Activated B cell treated with CpG ODN at 0.5 μM for 24 hours (primary cell): ENCODE results near the gene ELL. TPM values are rescaled to one million over a fixed set of nuclear protein-coding genes. Genes with fewer than 3 reads are reported as not detected.

Experiments used
- ATAC-seq: fragments of 200-7000 bp; cut with Tn5 transposase; one replicate; pipeline ENCODE4 v1.10.0; 2021; ENCODE audit warnings: low read depth, mild to moderate bottlenecking, moderate library complexity
- CTCF ChIA-PET: fragments of 350-600 bp; sonication (Branson Sonifier 250); formaldehyde crosslinking; loops from one replicate; lab custom pipeline; 2021; ENCODE audit warnings: antibody characterized with exemption; lab: Charles Lee
- POLR2A ChIA-PET: fragments of 350-600 bp; sonication (Branson Sonifier 250); formaldehyde crosslinking; loops from one replicate; lab custom pipeline; 2021; ENCODE audit warnings: antibody characterized with exemption; lab: Charles Lee
- DNase-seq: peaks from one replicate; pipeline ENCODE4 v3.0.0; 2022
- H3K27ac Mint-ChIP-seq: one replicate; pipeline ENCODE4 v1.8.0; 2020; ENCODE audit warnings: mixed read lengths
- H3K27me3 Mint-ChIP-seq: one replicate; pipeline ENCODE4 v1.8.0; 2021; ENCODE audit warnings: mixed read lengths
- H3K36me3 Mint-ChIP-seq: one replicate; pipeline ENCODE4 v1.8.0; 2021; ENCODE audit warnings: low read depth, mixed read lengths
- H3K4me1 Mint-ChIP-seq: one replicate; pipeline ENCODE4 v1.8.0; 2021; ENCODE audit warnings: mixed read lengths
- H3K4me3 Mint-ChIP-seq: one replicate; pipeline ENCODE4 v1.8.0; 2020; ENCODE audit warnings: mild to moderate bottlenecking, mixed read lengths
- H3K9me3 Mint-ChIP-seq: one replicate; pipeline ENCODE4 v1.8.0; 2020; ENCODE audit warnings: mixed read lengths
- intact Hi-C: fragments of 100-400 bp; cut with micrococcal nuclease; formaldehyde crosslinking; loops from one replicate; pipeline ENCODE4 v1.15.1; 2024
- total RNA-seq: library from RNA; stranded (reverse); gene quantifications from 2 replicates; pipeline ENCODE4 v1.2.3, GENCODE V29; 2022
- TF ChIP-seq, protein P1 (sequence below): fragments of 200-600 bp; IDR thresholded peaks from one replicate; pipeline ENCODE4 v1.8.0; 2022; ENCODE audit warnings: antibody characterized with exemption, mild to moderate bottlenecking

Gene ELL
- total RNA-seq, 1 donor from 2014 or later, result 32.6 TPM

DNA sequence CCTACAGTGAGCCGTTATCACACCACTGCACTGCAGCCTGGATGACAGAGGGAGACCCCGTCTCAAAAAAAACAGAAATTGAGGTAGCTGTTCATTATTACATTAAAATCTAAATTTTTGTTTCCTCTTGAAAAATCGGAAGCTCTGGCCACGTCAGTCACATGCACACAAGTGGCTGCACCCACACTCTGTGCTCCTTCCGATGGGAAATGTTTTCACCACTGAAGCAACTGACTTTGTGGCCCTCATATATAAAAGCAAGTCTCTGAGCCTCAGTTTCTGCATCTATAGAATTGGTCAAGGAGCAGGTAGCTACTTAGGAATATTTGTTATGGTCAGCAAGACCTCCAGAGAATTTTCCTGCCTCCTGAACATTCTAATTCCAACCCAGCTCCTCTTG is 128.9 kb downstream of the ELL start:
- DNase-seq, result no peak
- intact Hi-C loops, result loop anchor here (1.0 kb wide), 1 partner anchor 9 kb away; no protein-coding TSS in a partner anchor
- POLR2A ChIA-PET, result interaction anchor here (0.6 to 2.1 kb wide), 2 partner anchors 9 to 459 kb away, joined by 3 to 8 read pairs; no protein-coding TSS in a partner anchor
- Mint-ChIP-seq H3K27ac (no peak overlapping the region), H3K9me3 (no peaks in the 10 kb centered on the region), H3K36me3 (peaks cover 11% of the 10 kb centered on the region), H3K4me1 (peaks cover 66% of the 10 kb centered on the region), H3K27me3 (no peaks in the 10 kb centered on the region), H3K4me3 (no peak overlapping the region)
- ATAC-seq, result no peak
- TF ChIP-seq, protein P1, sequence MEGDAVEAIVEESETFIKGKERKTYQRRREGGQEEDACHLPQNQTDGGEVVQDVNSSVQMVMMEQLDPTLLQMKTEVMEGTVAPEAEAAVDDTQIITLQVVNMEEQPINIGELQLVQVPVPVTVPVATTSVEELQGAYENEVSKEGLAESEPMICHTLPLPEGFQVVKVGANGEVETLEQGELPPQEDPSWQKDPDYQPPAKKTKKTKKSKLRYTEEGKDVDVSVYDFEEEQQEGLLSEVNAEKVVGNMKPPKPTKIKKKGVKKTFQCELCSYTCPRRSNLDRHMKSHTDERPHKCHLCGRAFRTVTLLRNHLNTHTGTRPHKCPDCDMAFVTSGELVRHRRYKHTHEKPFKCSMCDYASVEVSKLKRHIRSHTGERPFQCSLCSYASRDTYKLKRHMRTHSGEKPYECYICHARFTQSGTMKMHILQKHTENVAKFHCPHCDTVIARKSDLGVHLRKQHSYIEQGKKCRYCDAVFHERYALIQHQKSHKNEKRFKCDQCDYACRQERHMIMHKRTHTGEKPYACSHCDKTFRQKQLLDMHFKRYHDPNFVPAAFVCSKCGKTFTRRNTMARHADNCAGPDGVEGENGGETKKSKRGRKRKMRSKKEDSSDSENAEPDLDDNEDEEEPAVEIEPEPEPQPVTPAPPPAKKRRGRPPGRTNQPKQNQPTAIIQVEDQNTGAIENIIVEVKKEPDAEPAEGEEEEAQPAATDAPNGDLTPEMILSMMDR, result no peak
- CTCF ChIA-PET, result interaction anchor here (0.8 to 2.2 kb wide), 4 partner anchors 17 to 201 kb away, joined by 3 to 10 read pairs (median 4); no protein-coding TSS in a partner anchor

Other genes starting within 250 kb of the ELL start
- 15.6 and 17.8 TPM in 2 replicates for gene IQCN, start 247.6 kb downstream of the ELL start, total RNA-seq
- gene JUND, start 240.4 kb downstream of the ELL start, total RNA-seq, result 206 and 225 TPM in 2 replicates
- 59.2 and 70.3 TPM in 2 replicates for gene LSM4, start 199.0 kb downstream of the ELL start, total RNA-seq
- 5.6 and 6.9 TPM in 2 replicates for gene PGPEP1, start 181.5 kb downstream of the ELL start, total RNA-seq
- gene GDF15, start 135.9 kb downstream of the ELL start, total RNA-seq, result not detected in 2 replicates
- gene LRRC25, start 124.4 kb downstream of the ELL start, total RNA-seq, result 0.47 and 0.88 TPM in 2 replicates
- gene SSBP4, start 102.7 kb downstream of the ELL start, total RNA-seq, result 28.5 and 36.6 TPM in 2 replicates
- gene ISYNA1, start 83.9 kb downstream of the ELL start, total RNA-seq, result 5.1 and 6.3 TPM in 2 replicates
- 133 and 140 TPM in 2 replicates for gene FKBP8, start 21.5 kb upstream of the ELL start, total RNA-seq
- gene KXD1, start 35.8 kb upstream of the ELL start, total RNA-seq, result 82.2 and 88.8 TPM in 2 replicates
- 1,962 and 2,164 TPM in 2 replicates for gene UBA52, start 49.8 kb upstream of the ELL start, total RNA-seq
- 83.7 and 85.9 TPM in 2 replicates for gene REX1BD, start 66.7 kb upstream of the ELL start, total RNA-seq
- not detected in 2 replicates for gene CRLF1, start 84.7 kb upstream of the ELL start, total RNA-seq
- 0.64 TPM in 1 of 2 replicates, not detected in the other for gene TMEM59L, start 90.8 kb upstream of the ELL start, total RNA-seq
- gene KLHL26, start 115.0 kb upstream of the ELL start, total RNA-seq, result 10.9 and 11.3 TPM in 2 replicates
- 13.1 and 15.5 TPM in 2 replicates for gene CRTC1, start 161.6 kb upstream of the ELL start, total RNA-seq